ENCODE data around the gene GNG8. TPM values are rescaled to one million over a fixed set of nuclear protein-coding genes. Genes with fewer than 3 reads are reported as not detected.
A peak's percentile ranks its signal among the peaks of the same experiment; 100 is the strongest.

Gene GNG8
- total RNA-seq, 4 donors from 2014 or later = not detected

DNA sequence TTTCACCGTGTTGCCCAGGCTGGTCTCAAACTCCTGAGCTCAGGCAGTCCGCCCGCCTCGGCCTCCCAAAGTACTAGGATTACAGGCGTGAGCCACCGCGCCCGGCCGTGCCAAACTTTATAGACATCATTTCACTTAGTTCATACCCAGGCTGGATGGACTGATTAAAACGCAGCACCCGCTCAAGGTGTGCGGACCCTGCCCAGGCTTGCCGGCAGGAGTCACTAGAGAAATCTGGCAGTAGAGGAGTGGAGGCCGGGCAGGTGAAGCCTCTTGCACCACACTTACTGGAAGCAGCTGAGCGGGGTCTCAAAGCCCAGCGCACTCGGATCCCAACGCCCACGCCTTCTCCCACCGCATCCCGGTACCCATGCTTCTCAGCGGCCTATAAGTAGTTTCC lies 22.5 kb downstream of the GNG8 start:
- intact Hi-C loops (cut with DNase I; ENCODE audit: low total_unique reads) = no loop called here

DNA sequence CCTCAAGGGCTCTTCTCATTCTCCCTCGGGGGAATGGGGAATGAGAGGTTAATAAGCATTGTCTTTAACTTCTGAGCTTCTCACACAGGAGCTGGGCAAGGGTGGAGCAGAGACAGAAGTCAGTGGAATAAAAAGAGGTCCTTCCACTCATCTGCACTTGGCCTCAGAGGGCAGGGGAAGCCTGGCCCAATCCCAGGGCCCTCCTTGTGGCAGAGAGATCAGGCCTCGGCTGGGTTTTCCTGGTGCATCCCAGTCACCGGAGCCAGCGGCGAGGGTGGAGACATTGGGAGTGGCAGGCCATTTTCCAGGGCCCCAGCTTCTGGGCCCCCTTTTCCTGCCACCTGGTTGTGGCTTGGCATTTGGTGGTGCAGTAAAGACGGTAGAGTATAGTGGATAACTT lies 24.2 kb downstream of the GNG8 start:
- Histone ChIP-seq H3K4me3 (no peak overlapping the region), H3K4me1 (peaks cover 0 to 23% (median 4%) of the 10 kb centered on the region in 4 donors), H3K27me3 (no peaks in the 10 kb centered on the region), H3K36me3 (peaks cover 0 to 32% (median 13%) of the 10 kb centered on the region in 4 donors), H3K27ac (no peak overlapping the region), H3K9me3 (no peaks in the 10 kb centered on the region)
- TF ChIP-seq, protein P1, sequence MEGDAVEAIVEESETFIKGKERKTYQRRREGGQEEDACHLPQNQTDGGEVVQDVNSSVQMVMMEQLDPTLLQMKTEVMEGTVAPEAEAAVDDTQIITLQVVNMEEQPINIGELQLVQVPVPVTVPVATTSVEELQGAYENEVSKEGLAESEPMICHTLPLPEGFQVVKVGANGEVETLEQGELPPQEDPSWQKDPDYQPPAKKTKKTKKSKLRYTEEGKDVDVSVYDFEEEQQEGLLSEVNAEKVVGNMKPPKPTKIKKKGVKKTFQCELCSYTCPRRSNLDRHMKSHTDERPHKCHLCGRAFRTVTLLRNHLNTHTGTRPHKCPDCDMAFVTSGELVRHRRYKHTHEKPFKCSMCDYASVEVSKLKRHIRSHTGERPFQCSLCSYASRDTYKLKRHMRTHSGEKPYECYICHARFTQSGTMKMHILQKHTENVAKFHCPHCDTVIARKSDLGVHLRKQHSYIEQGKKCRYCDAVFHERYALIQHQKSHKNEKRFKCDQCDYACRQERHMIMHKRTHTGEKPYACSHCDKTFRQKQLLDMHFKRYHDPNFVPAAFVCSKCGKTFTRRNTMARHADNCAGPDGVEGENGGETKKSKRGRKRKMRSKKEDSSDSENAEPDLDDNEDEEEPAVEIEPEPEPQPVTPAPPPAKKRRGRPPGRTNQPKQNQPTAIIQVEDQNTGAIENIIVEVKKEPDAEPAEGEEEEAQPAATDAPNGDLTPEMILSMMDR (IDR thresholded peaks at IDR 0.05) = no peak
- no peak for TF ChIP-seq POLR2AphosphoS5 (IDR thresholded peaks at IDR 0.05)
- no peak for TF ChIP-seq EP300 (IDR thresholded peaks at IDR 0.05; ENCODE audit: low read depth)
- no peak for TF ChIP-seq POLR2A (IDR thresholded peaks at IDR 0.05)
- no peak for DNase-seq
- in situ Hi-C loops (cut with MboI; ENCODE audit: low pct_ligation_motif_present in 1 of 4, low pct_unique_long_range_greater_than_20kb in 1 of 4, low sequenced_read_pairs in 3 of 4) (loop anchor here in 1 of 4 donors (5.0 kb wide), 1 partner anchor 51 kb away; the partner anchor contains the start of gene DACT3), intact Hi-C loops (cut with DNase I; ENCODE audit: low total_unique reads) (no loop called here)
- WGBS, 2 donors (ENCODE audit: low coverage in 1 of 2) = 56% methylated on average over 6 of the region's 6 CpGs; no CpG with 5 or more reads in 1 of the 2 donors

More for the DNA sequence above, 22.5 kb downstream of the GNG8 start:
- in situ Hi-C loops (cut with MboI; ENCODE audit: low pct_ligation_motif_present in 1 of 4, low pct_unique_long_range_greater_than_20kb in 1 of 4, low sequenced_read_pairs in 3 of 4) = loop anchor here in 1 of 4 donors (5.0 kb wide), 1 partner anchor 49 kb away; the partner anchor contains the start of gene DACT3
- no peak overlapping the region for H3K4me3 ChIP-seq
- H3K36me3 ChIP-seq = peaks cover 0 to 15% (median 7%) of the 10 kb centered on the region in 4 donors
- H3K27ac ChIP-seq = no peak overlapping the region
- TF ChIP-seq EP300 (IDR thresholded peaks at IDR 0.05; ENCODE audit: low read depth) = no peak
- TF ChIP-seq POLR2AphosphoS5 (IDR thresholded peaks at IDR 0.05) = no peak
- TF ChIP-seq, protein P1 (IDR thresholded peaks at IDR 0.05) = no peak
- no peak for TF ChIP-seq POLR2A (IDR thresholded peaks at IDR 0.05)
- peaks cover 0 to 36% (median 4%) of the 10 kb centered on the region in 4 donors for H3K4me1 ChIP-seq
- 80 to 84% methylated on average over 12 to 22 of the region's 22 CpGs for WGBS, 2 donors (ENCODE audit: low coverage in 1 of 2)
- no peak for DNase-seq
- H3K9me3 ChIP-seq = no peaks in the 10 kb centered on the region
- no peaks in the 10 kb centered on the region for H3K27me3 ChIP-seq

GRCh38 chr19:46610851-46611770 lies 24.9 kb downstream of the GNG8 start:
- no peak overlapping the region for H3K27ac ChIP-seq
- H3K9me3 ChIP-seq = no peaks in the 10 kb centered on the region
- TF ChIP-seq POLR2A (IDR thresholded peaks at IDR 0.05) (no peak), POLR2AphosphoS5 (IDR thresholded peaks at IDR 0.05) (no peak), EP300 (IDR thresholded peaks at IDR 0.05; ENCODE audit: low read depth) (no peak)
- TF ChIP-seq, protein P1 (IDR thresholded peaks at IDR 0.05) = no peak
- peaks cover 0 to 39% (median 13%) of the 10 kb centered on the region in 4 donors for H3K36me3 ChIP-seq
- WGBS, 2 donors (ENCODE audit: low coverage in 1 of 2) = 69 to 75% methylated on average over 7 to 17 of the region's 17 CpGs
- H3K4me1 ChIP-seq = peaks cover 0 to 19% (median 4%) of the 10 kb centered on the region in 4 donors
- no peaks in the 10 kb centered on the region for H3K27me3 ChIP-seq
- in situ Hi-C loops (cut with MboI; ENCODE audit: low pct_ligation_motif_present in 1 of 4, low pct_unique_long_range_greater_than_20kb in 1 of 4, low sequenced_read_pairs in 3 of 4) = loop anchor here in 1 of 4 donors (5.0 kb wide), 1 partner anchor 51 kb away; the partner anchor contains the start of gene DACT3
- peak; percentile 15 for DNase-seq
- intact Hi-C loops (cut with DNase I; ENCODE audit: low total_unique reads) = no loop called here
- no peak overlapping the region for H3K4me3 ChIP-seq

GRCh38 chr19:46610413-46610775 lies 25.6 kb downstream of the GNG8 start:
- peaks cover 0 to 40% (median 13%) of the 10 kb centered on the region in 4 donors for H3K36me3 ChIP-seq
- peaks cover 3 to 21% (median 4%) of the 10 kb centered on the region in 4 donors for H3K4me1 ChIP-seq
- no peak for TF ChIP-seq POLR2A (IDR thresholded peaks at IDR 0.05)
- TF ChIP-seq, protein P1 (IDR thresholded peaks at IDR 0.05) = no peak
- no peak for TF ChIP-seq POLR2AphosphoS5 (IDR thresholded peaks at IDR 0.05)
- no peak for TF ChIP-seq EP300 (IDR thresholded peaks at IDR 0.05; ENCODE audit: low read depth)
- H3K9me3 ChIP-seq = no peaks in the 10 kb centered on the region
- intact Hi-C loops (cut with DNase I; ENCODE audit: low total_unique reads) = no loop called here
- no peaks in the 10 kb centered on the region for H3K27me3 ChIP-seq
- H3K27ac ChIP-seq = no peak overlapping the region
- DNase-seq = peak; percentile 2
- 53 to 63% methylated on average over 5 of the region's 5 CpGs for WGBS, 2 donors (ENCODE audit: low coverage in 1 of 2)
- H3K4me3 ChIP-seq = no peak overlapping the region
- in situ Hi-C loops (cut with MboI; ENCODE audit: low pct_ligation_motif_present in 1 of 4, low pct_unique_long_range_greater_than_20kb in 1 of 4, low sequenced_read_pairs in 3 of 4) = loop anchor here in 1 of 4 donors (5.0 kb wide), 1 partner anchor 52 kb away; the partner anchor contains the start of gene DACT3
